ENCODE results near the gene COA4.
"Not testable (repeated sequence)": the region's sequence is repeated elsewhere in the genome, so short reads cannot be mapped to it uniquely, and the experiment has no call there.

COA4 gene

DNA sequence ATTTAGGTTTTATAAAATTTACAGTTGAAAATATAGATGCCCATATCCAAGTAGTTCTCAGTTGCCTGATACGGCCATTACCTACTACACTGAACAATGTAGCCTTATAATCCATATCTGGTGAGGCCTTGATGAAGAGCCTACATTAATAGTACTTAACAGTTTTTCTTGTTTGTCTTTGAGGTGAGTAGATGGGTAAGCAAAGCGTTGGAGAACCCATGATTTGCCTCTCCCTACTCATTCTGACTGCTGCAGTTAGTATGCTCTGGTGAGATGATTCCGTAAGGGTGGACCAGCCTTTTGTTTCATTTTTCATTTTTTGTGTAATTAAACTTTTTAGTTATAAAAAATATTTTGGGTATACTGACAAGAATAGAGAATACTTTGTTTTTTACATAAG lies 11.6 kb upstream of the COA4 start:
- Histone ChIP-seq H3K4me3 (ENCODE audit: insufficient read depth in 1 of 2, low read depth in 1 of 2, low read length in 2 of 2) (no peak overlapping the region), H3K36me3 (ENCODE audit: control insufficient read depth in 1 of 2, insufficient read depth in 2 of 2, low read depth in 1 of 2, low read length in 2 of 2) (peaks cover 6 to 53% of the 10 kb centered on the region in 2 experiments), H3K4me2 (ENCODE audit: low read length, poor library complexity, severe bottlenecking) (no peak overlapping the region), H3K4ac (ENCODE audit: low read depth in 1 of 2, low read length in 2 of 2) (no peak overlapping the region), H3K27me3 (ENCODE audit: control insufficient read depth in 1 of 2, insufficient read depth in 1 of 2, low read length in 2 of 2) (no peaks in the 10 kb centered on the region), H3K27ac (ENCODE audit: low read length, poor library complexity, severe bottlenecking) (no peak overlapping the region), H3K79me1 (replicated peaks; ENCODE audit: low read length, poor library complexity, severe bottlenecking) (peaks cover 4% of the 10 kb centered on the region), H4K8ac (ENCODE audit: low read length) (no peak overlapping the region), H2BK5ac (ENCODE audit: low read depth, low read length, poor library complexity, severe bottlenecking) (no peak overlapping the region), H3K9me3 (ENCODE audit: control insufficient read depth, low read length) (no peaks in the 10 kb centered on the region), H2AK5ac (ENCODE audit: low read length, severe bottlenecking) (no peak overlapping the region), H4K91ac (ENCODE audit: low read length) (no peak overlapping the region), H2BK15ac (ENCODE audit: low read depth, poor library complexity, severe bottlenecking) (no peak overlapping the region), H3K18ac (ENCODE audit: low read depth in 1 of 2, low read length in 2 of 2) (no peak overlapping the region), H3K4me1 (ENCODE audit: control insufficient read depth, insufficient read depth, low read depth, low read length) (peaks cover 1% of the 10 kb centered on the region), H3K9ac (ENCODE audit: low read length) (no peak overlapping the region), H3K14ac (ENCODE audit: low read length in 2 of 2) (no peak overlapping the region), H2BK120ac (ENCODE audit: low read depth, low read length) (no peak overlapping the region), H2AFZ (ENCODE audit: low read depth, low read length) (no peak overlapping the region), H2BK12ac (ENCODE audit: low read length in 2 of 2) (no peak overlapping the region), H3K23ac (ENCODE audit: low read length in 2 of 2) (no peak overlapping the region)
- 100% methylated on average over 1 of the region's 3 CpGs for WGBS
- no peak for DNase-seq

DNA sequence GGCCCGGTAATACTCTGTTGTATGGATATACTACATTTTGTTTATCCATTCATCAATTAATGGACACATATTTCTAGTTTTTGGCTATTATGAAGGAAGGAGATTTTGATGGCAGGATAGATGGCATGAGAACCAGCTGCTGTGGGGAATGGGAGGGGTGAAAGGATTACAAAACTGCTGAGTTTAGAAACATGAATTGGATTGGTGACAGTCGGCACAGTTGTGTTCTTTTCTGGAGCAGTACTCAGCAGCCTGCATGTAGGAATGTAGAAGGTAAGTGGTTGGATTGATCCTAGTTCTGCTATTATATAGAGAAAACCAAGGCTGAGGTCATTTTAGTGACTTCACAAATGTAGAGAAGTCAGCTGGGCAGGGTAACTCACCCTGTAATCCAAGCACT lies 7.2 kb upstream of the COA4 start:
- Histone ChIP-seq H2BK120ac (ENCODE audit: low read depth, low read length) (no peak overlapping the region), H3K4me2 (ENCODE audit: low read length, poor library complexity, severe bottlenecking) (no peak overlapping the region), H4K91ac (ENCODE audit: low read length) (no peak overlapping the region), H2BK12ac (ENCODE audit: low read length in 2 of 2) (no peak overlapping the region), H2AK5ac (ENCODE audit: low read length, severe bottlenecking) (no peak overlapping the region), H3K23ac (ENCODE audit: low read length in 2 of 2) (no peak overlapping the region), H3K9me3 (ENCODE audit: control insufficient read depth, low read length) (no peaks in the 10 kb centered on the region), H3K4me3 (ENCODE audit: insufficient read depth in 1 of 2, low read depth in 1 of 2, low read length in 2 of 2) (no peak overlapping the region), H2BK15ac (ENCODE audit: low read depth, poor library complexity, severe bottlenecking) (no peak overlapping the region), H2BK5ac (ENCODE audit: low read depth, low read length, poor library complexity, severe bottlenecking) (no peak overlapping the region), H3K36me3 (ENCODE audit: control insufficient read depth in 1 of 2, insufficient read depth in 2 of 2, low read depth in 1 of 2, low read length in 2 of 2) (peaks cover 3 to 43% of the 10 kb centered on the region in 2 experiments), H3K18ac (ENCODE audit: low read depth in 1 of 2, low read length in 2 of 2) (no peak overlapping the region), H3K79me1 (replicated peaks; ENCODE audit: low read length, poor library complexity, severe bottlenecking) (peaks cover 14% of the 10 kb centered on the region), H3K27me3 (ENCODE audit: control insufficient read depth in 1 of 2, insufficient read depth in 1 of 2, low read length in 2 of 2) (no peaks in the 10 kb centered on the region), H3K14ac (ENCODE audit: low read length in 2 of 2) (no peak overlapping the region), H3K4me1 (ENCODE audit: control insufficient read depth, insufficient read depth, low read depth, low read length) (peaks cover 1% of the 10 kb centered on the region), H3K9ac (ENCODE audit: low read length) (no peak overlapping the region), H4K8ac (ENCODE audit: low read length) (no peak overlapping the region), H3K27ac (ENCODE audit: low read length, poor library complexity, severe bottlenecking) (no peak overlapping the region), H2AFZ (ENCODE audit: low read depth, low read length) (no peak overlapping the region), H3K4ac (ENCODE audit: low read depth in 1 of 2, low read length in 2 of 2) (no peak overlapping the region)
- 91% methylated on average over 1 of the region's 2 CpGs for WGBS
- DNase-seq: no peak

DNA sequence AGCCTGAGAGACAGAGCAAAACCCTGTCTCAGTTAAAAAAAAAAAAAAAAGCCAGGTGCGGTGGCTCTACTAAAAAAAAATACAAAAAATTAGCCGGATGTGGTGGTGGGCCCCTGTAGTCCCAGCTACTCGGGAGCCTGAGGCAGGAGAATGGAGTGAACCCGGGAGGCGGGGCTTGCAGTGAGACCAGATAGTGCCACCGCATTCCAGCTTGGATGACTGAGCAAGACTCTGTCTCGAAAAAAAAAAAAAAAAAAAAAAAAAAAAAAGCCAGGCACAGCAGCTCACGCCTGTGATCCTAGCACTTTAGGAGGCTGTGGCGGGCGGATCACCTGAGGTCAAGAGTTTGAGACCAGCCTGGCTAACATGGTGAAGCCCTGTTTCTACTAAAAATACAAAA lies 3.8 kb upstream of the COA4 start:
- H3K18ac ChIP-seq (ENCODE audit: low read depth in 1 of 2, low read length in 2 of 2); H2AFZ ChIP-seq (ENCODE audit: low read depth, low read length); H3K27ac ChIP-seq (ENCODE audit: low read length, poor library complexity, severe bottlenecking); H3K14ac ChIP-seq (ENCODE audit: low read length in 2 of 2); H3K27me3 ChIP-seq (ENCODE audit: control insufficient read depth in 1 of 2, insufficient read depth in 1 of 2, low read length in 2 of 2); H3K23ac ChIP-seq (ENCODE audit: low read length in 2 of 2); H2AK5ac ChIP-seq (ENCODE audit: low read length, severe bottlenecking); H2BK12ac ChIP-seq (ENCODE audit: low read length in 2 of 2); H3K4me1 ChIP-seq (ENCODE audit: control insufficient read depth, insufficient read depth, low read depth, low read length); H3K4me2 ChIP-seq (ENCODE audit: low read length, poor library complexity, severe bottlenecking); H3K9ac ChIP-seq (ENCODE audit: low read length); H3K9me3 ChIP-seq (ENCODE audit: control insufficient read depth, low read length); H2BK15ac ChIP-seq (ENCODE audit: low read depth, poor library complexity, severe bottlenecking); H4K91ac ChIP-seq (ENCODE audit: low read length); H2BK120ac ChIP-seq (ENCODE audit: low read depth, low read length); H4K8ac ChIP-seq (ENCODE audit: low read length); H3K4me3 ChIP-seq (ENCODE audit: insufficient read depth in 1 of 2, low read depth in 1 of 2, low read length in 2 of 2); H3K4ac ChIP-seq (ENCODE audit: low read depth in 1 of 2, low read length in 2 of 2); H2BK5ac ChIP-seq (ENCODE audit: low read depth, low read length, poor library complexity, severe bottlenecking): not testable (repeated sequence)
- WGBS: 84% methylated on average over 10 of the region's 10 CpGs
- Histone ChIP-seq H3K36me3 (ENCODE audit: control insufficient read depth in 1 of 2, insufficient read depth in 2 of 2, low read depth in 1 of 2, low read length in 2 of 2) (peaks cover 3 to 27% of the 10 kb centered on the region in 2 experiments), H3K79me1 (replicated peaks; ENCODE audit: low read length, poor library complexity, severe bottlenecking) (peaks cover 17% of the 10 kb centered on the region)
- DNase-seq: peak; percentile 33

DNA sequence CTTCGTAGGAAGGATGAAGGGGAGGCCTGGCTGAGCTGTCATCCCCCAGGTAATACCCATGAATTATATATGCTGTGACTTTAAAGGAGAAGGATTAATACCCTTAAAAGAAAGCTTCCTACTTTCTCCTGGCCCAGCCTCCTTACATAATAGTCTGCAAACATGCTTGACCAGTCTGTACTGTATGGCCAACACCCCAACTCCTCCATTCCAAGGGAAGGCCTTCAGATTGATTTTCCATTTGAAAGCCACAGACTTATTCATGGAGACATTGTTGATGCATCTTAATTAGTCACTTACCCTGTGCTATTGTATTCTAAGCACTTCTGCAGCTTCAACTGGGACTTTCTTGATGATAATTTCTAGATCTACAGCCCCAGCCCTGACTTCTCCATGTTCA lies 2.1 kb upstream of the COA4 start:
- Histone ChIP-seq H2BK15ac (ENCODE audit: low read depth, poor library complexity, severe bottlenecking) (no peak overlapping the region), H2BK5ac (ENCODE audit: low read depth, low read length, poor library complexity, severe bottlenecking) (no peak overlapping the region), H2AK5ac (ENCODE audit: low read length, severe bottlenecking) (no peak overlapping the region), H3K27ac (ENCODE audit: low read length, poor library complexity, severe bottlenecking) (no peak overlapping the region), H3K27me3 (ENCODE audit: control insufficient read depth in 1 of 2, insufficient read depth in 1 of 2, low read length in 2 of 2) (no peaks in the 10 kb centered on the region), H2BK12ac (ENCODE audit: low read length in 2 of 2) (no peak overlapping the region), H3K9ac (ENCODE audit: low read length) (no peak overlapping the region), H3K36me3 (ENCODE audit: control insufficient read depth in 1 of 2, insufficient read depth in 2 of 2, low read depth in 1 of 2, low read length in 2 of 2) (peaks cover 7 to 32% of the 10 kb centered on the region in 2 experiments), H3K4me1 (ENCODE audit: control insufficient read depth, insufficient read depth, low read depth, low read length) (peaks cover 2% of the 10 kb centered on the region), H2AFZ (ENCODE audit: low read depth, low read length) (no peak overlapping the region), H3K4me2 (ENCODE audit: low read length, poor library complexity, severe bottlenecking) (no peak overlapping the region), H3K79me1 (replicated peaks; ENCODE audit: low read length, poor library complexity, severe bottlenecking) (peaks cover 19% of the 10 kb centered on the region), H3K18ac (ENCODE audit: low read depth in 1 of 2, low read length in 2 of 2) (no peak overlapping the region), H3K4ac (ENCODE audit: low read depth in 1 of 2, low read length in 2 of 2) (no peak overlapping the region), H3K4me3 (ENCODE audit: insufficient read depth in 1 of 2, low read depth in 1 of 2, low read length in 2 of 2) (no peak overlapping the region), H4K91ac (ENCODE audit: low read length) (no peak overlapping the region), H3K23ac (ENCODE audit: low read length in 2 of 2) (no peak overlapping the region), H3K14ac (ENCODE audit: low read length in 2 of 2) (no peak overlapping the region), H4K8ac (ENCODE audit: low read length) (no peak overlapping the region), H2BK120ac (ENCODE audit: low read depth, low read length) (no peak overlapping the region), H3K9me3 (ENCODE audit: control insufficient read depth, low read length) (no peaks in the 10 kb centered on the region)
- no peak for DNase-seq
- no CpG with 5 or more reads among the region's 1 CpG for WGBS
